ENCODE data around the gene ALDH1B1. TPM values are rescaled to one million over a fixed set of nuclear protein-coding genes. Genes with fewer than 3 reads are reported as not detected.
A peak's percentile ranks its signal among the peaks of the same experiment; 100 is the strongest.

The ALDH1B1 gene
- total RNA-seq, 2 experiments from 2014 or later = 0.19 to 0.20 TPM

GRCh38 chr9:38431116-38431515 lies 38.6 kb downstream of the ALDH1B1 start:
- peaks cover 2% of the 10 kb centered on the region for H3K4me1 ChIP-seq (ENCODE audit: insufficient read depth, low read length)
- H3K27me3 Mint-ChIP-seq = peaks cover 14% of the 10 kb centered on the region
- H3K9me3 Mint-ChIP-seq = no peaks in the 10 kb centered on the region
- H3K27ac ChIP-seq (ENCODE audit: low read depth in 1 of 2, low read length in 2 of 2) = no peak overlapping the region
- intact Hi-C loops (cut with DNase I, micrococcal nuclease) = no loop called here
- POLR2A ChIA-PET = no interaction called here
- no peak for ATAC-seq (ENCODE audit: poor library complexity)
- H3K36me3 ChIP-seq (ENCODE audit: insufficient read depth, low read length) = no peaks in the 10 kb centered on the region
- H3K4me1 Mint-ChIP-seq (ENCODE audit: low read depth) = peaks cover 13% of the 10 kb centered on the region
- DNase-seq = no peak
- no peak overlapping the region for H3K4me3 ChIP-seq (ENCODE audit: low read length)
- TF ChIP-seq, protein P1, sequence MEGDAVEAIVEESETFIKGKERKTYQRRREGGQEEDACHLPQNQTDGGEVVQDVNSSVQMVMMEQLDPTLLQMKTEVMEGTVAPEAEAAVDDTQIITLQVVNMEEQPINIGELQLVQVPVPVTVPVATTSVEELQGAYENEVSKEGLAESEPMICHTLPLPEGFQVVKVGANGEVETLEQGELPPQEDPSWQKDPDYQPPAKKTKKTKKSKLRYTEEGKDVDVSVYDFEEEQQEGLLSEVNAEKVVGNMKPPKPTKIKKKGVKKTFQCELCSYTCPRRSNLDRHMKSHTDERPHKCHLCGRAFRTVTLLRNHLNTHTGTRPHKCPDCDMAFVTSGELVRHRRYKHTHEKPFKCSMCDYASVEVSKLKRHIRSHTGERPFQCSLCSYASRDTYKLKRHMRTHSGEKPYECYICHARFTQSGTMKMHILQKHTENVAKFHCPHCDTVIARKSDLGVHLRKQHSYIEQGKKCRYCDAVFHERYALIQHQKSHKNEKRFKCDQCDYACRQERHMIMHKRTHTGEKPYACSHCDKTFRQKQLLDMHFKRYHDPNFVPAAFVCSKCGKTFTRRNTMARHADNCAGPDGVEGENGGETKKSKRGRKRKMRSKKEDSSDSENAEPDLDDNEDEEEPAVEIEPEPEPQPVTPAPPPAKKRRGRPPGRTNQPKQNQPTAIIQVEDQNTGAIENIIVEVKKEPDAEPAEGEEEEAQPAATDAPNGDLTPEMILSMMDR (IDR thresholded peaks at IDR 0.05) = no peak
- H3K36me3 Mint-ChIP-seq (ENCODE audit: low read depth) = no peaks in the 10 kb centered on the region
- no peak overlapping the region for H3K27ac Mint-ChIP-seq
- H3K9me3 ChIP-seq (ENCODE audit: control insufficient read depth in 1 of 2, insufficient read depth in 1 of 2, low read length in 2 of 2) = no peaks in the 10 kb centered on the region
- CTCF ChIA-PET = no interaction called here
- H3K27me3 ChIP-seq (ENCODE audit: control insufficient read depth in 1 of 2, insufficient read depth in 2 of 2, low read length in 2 of 2) = peaks cover 8% of the 10 kb centered on the region in 2 experiments
- H3K4me3 Mint-ChIP-seq = no peak overlapping the region

DNA sequence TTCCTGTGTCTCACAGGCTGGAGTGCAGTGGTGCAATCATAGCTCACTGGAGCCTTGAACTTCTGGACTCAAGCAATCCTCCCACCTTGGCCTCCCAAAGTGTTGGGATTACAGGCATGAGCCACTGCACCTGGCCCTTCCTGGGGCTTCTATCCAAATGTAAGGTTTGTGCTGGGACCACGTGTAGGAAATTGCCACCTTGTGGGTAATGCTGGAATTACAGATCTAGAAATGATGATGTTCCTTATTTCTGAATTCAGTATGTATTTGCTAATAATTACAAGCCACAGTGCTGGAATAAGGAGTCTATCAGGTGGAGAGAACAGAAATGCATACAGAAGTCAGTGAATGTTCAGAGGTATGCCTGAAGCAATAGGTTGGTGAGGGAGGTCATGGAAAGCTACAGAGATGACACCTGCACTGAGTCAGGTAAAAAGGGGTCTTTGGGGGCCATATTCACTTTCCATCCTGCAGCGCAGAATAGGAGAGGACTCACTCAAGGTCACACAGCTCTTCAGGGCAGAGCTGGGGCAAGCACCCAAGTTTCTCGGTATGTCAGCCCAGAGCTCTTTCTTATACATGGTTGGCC lies 40.5 kb downstream of the ALDH1B1 start:
- Histone ChIP-seq H3K9me3 (ENCODE audit: control insufficient read depth in 1 of 2, insufficient read depth in 1 of 2, low read length in 2 of 2) (no peaks in the 10 kb centered on the region), H3K4me1 (ENCODE audit: insufficient read depth, low read length) (peaks cover 2% of the 10 kb centered on the region), H3K27me3 (ENCODE audit: control insufficient read depth in 1 of 2, insufficient read depth in 2 of 2, low read length in 2 of 2) (no peaks in the 10 kb centered on the region), H3K4me3 (ENCODE audit: low read length) (no peak overlapping the region), H3K27ac (ENCODE audit: low read depth in 1 of 2, low read length in 2 of 2) (no peak overlapping the region), H3K36me3 (ENCODE audit: insufficient read depth, low read length) (no peaks in the 10 kb centered on the region)
- Mint-ChIP-seq H3K9me3 (no peaks in the 10 kb centered on the region), H3K27me3 (peaks cover 1% of the 10 kb centered on the region), H3K36me3 (ENCODE audit: low read depth) (no peaks in the 10 kb centered on the region), H3K4me3 (no peak overlapping the region), H3K27ac (no peak overlapping the region), H3K4me1 (ENCODE audit: low read depth) (peaks cover 19% of the 10 kb centered on the region)
- ChIA-PET CTCF (interaction anchor here (1.3 kb wide), 1 partner anchor 519 kb away, joined by 4 read pairs; no protein-coding TSS in a partner anchor), POLR2A (no interaction called here)
- TF ChIP-seq, protein P1 (IDR thresholded peaks at IDR 0.05) = peak; percentile 48
- ATAC-seq (ENCODE audit: poor library complexity) (no peak), DNase-seq (peak in 3 of 14 experiments; percentile 38 to 57 (median 48))
- intact Hi-C loops (cut with DNase I, micrococcal nuclease) = loop anchor here (1.0 to 2.0 kb wide), 2 partner anchors 62 to 520 kb away; no protein-coding TSS in a partner anchor

DNA sequence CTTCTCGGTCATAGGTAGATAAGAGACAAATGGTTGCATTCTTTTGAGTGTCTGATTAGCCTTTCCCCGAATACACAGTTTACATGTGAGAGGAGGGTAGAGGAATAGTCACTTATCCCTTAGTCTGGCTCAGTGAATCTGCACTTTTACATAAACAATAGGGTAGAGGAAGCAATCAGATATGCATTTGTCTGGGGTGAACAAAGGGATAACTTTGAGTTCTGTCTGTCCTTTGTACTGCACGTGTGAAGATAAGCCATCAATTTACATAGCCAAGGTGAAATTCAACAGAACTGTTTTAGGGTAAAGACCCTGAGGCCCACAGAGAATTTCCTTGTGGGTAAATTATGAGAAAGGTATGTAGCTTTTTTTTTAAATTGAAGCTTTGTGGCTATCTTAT lies 41.9 kb downstream of the ALDH1B1 start:
- H3K4me1 Mint-ChIP-seq (ENCODE audit: low read depth) = peaks cover 21% of the 10 kb centered on the region
- Histone ChIP-seq H3K4me1 (ENCODE audit: insufficient read depth, low read length) (peaks cover 2% of the 10 kb centered on the region), H3K4me3 (ENCODE audit: low read length) (no peak overlapping the region), H3K27me3 (ENCODE audit: control insufficient read depth in 1 of 2, insufficient read depth in 2 of 2, low read length in 2 of 2) (no peaks in the 10 kb centered on the region), H3K27ac (ENCODE audit: low read depth in 1 of 2, low read length in 2 of 2) (no peak overlapping the region), H3K36me3 (ENCODE audit: insufficient read depth, low read length) (no peaks in the 10 kb centered on the region), H3K9me3 (ENCODE audit: control insufficient read depth in 1 of 2, insufficient read depth in 1 of 2, low read length in 2 of 2) (no peaks in the 10 kb centered on the region)
- no peak overlapping the region for H3K4me3 Mint-ChIP-seq
- ChIA-PET POLR2A (no interaction called here), CTCF (no interaction called here)
- DNase-seq (no peak), ATAC-seq (ENCODE audit: poor library complexity) (no peak)
- TF ChIP-seq, protein P1 (IDR thresholded peaks at IDR 0.05) = no peak
- no peaks in the 10 kb centered on the region for H3K36me3 Mint-ChIP-seq (ENCODE audit: low read depth)
- intact Hi-C loops (cut with DNase I, micrococcal nuclease) = no loop called here
- H3K9me3 Mint-ChIP-seq = no peaks in the 10 kb centered on the region
- H3K27ac Mint-ChIP-seq = no peak overlapping the region
- peaks cover 5% of the 10 kb centered on the region for H3K27me3 Mint-ChIP-seq

All from CD4-positive, alpha-beta T cell (primary cell).